RWPE1 (cell line): ENCODE measurements around the gene HOXC9.

Experiments used
- CTCF ChIA-PET: fragments of 350-600 bp; sonication (Branson Sonifier 250); formaldehyde crosslinking; extraction: SDS; loops from one replicate; lab custom pipeline; 2021; lab: Yijun Ruan, JAX
- POLR2A ChIA-PET: fragments of 400-600 bp; formaldehyde crosslinking; extraction: SDS; loops from one replicate; lab custom pipeline; 2020; ENCODE audit warnings: antibody characterized with exemption; ENCODE audit not compliant: low non-redundant PET; lab: Yijun Ruan, JAX
- DNase-seq: peaks from one replicate; pipeline ENCODE4 v3.0.0; 2012; ENCODE audit warnings: low spot score
- H3K27ac ChIP-seq: fragments of 450-650 bp; 2 replicates; pipeline ENCODE4 v1.5.1; 2017
- CTCF ChIP-seq: fragments of 450-650 bp; conservative IDR thresholded peaks from 2 replicates; pipeline ENCODE4 v1.5.1; 2017; ENCODE audit warnings: low read depth, mild to moderate bottlenecking

HOXC9 gene

GRCh38 chr12:53972152-53972702 lies 27.7 kb upstream of the HOXC9 start:
- TF ChIP-seq CTCF = no peak
- no peak overlapping the region for H3K27ac ChIP-seq
- DNase-seq = peak; percentile 51
- ChIA-PET CTCF (interaction anchor here (0.7 to 1.5 kb wide), 2 partner anchors 180 to 240 kb away, joined by 3 read pairs; no protein-coding TSS in a partner anchor), POLR2A (interaction anchor here (0.6 kb wide), 1 partner anchor 249 kb away, joined by 3 read pairs; no protein-coding TSS in a partner anchor)

GRCh38 chr12:53972722-53973235 lies 27.2 kb upstream of the HOXC9 start, which contains the start of gene HOXC11:
Gene HOXC11, plus strand, starts transcription at chr12:53973126. Its CDS starts 116 bp downstream, at chr12:53973242.
- POLR2A ChIA-PET = interaction anchor here (0.6 kb wide), 1 partner anchor 249 kb away, joined by 3 read pairs; no protein-coding TSS in a partner anchor
- CTCF ChIA-PET = interaction anchor here (0.7 to 1.5 kb wide), 4 partner anchors 49 to 241 kb away, joined by 3 to 4 read pairs (median 3); no protein-coding TSS in a partner anchor
- no peak for TF ChIP-seq CTCF
- no peak for DNase-seq
- no peak within 1 kb of the TSS for H3K27ac ChIP-seq

- TF ChIP-seq CTCF = no peak
- ChIA-PET CTCF (interaction anchor here (0.7 to 1.2 kb wide), 2 partner anchors 49 to 241 kb away, joined by 3 to 4 read pairs; no protein-coding TSS in a partner anchor), POLR2A (interaction anchor here (0.6 kb wide), 2 partner anchors 30 to 33 kb away, joined by 5 to 6 read pairs; no protein-coding TSS in a partner anchor)
- peak; percentile 50 for DNase-seq
- H3K27ac ChIP-seq = no peak overlapping the region
Observed at GRCh38 chr12:53973236-53974042, 26.5 kb upstream of the HOXC9 start.

- POLR2A ChIA-PET = interaction anchor here (0.6 kb wide), 2 partner anchors 30 to 34 kb away, joined by 5 to 6 read pairs; no protein-coding TSS in a partner anchor
- no peak for TF ChIP-seq CTCF
- CTCF ChIA-PET = interaction anchor here (0.6 to 1.2 kb wide), 4 partner anchors 10 to 240 kb away, joined by 3 to 6 read pairs (median 4); partner anchors contain the start of gene HOXC10
- peak within 1 kb of the TSS; percentile 39 for H3K27ac ChIP-seq
- peak; percentile 76 for DNase-seq
Observed at GRCh38 chr12:53974084-53975063, 25.6 kb upstream of the HOXC9 start, which contains the start of gene HOTAIR. Gene HOTAIR, minus strand, starts transcription at chr12:53974954.

GRCh38 chr12:53975064-53975471 lies 24.9 kb upstream of the HOXC9 start:
- ChIA-PET CTCF (interaction anchor here (0.6 to 1.2 kb wide), 2 partner anchors 10 to 214 kb away, joined by 3 to 6 read pairs; partner anchors contain the start of gene HOXC10), POLR2A (no interaction called here)
- DNase-seq = no peak
- H3K27ac ChIP-seq = peak overlapping the region; percentile 39
- no peak for TF ChIP-seq CTCF
